ENCODE measurements around the gene CCDC88A.
A peak's percentile ranks its signal among the peaks of the same experiment; 100 is the strongest.

Gene CCDC88A

DNA sequence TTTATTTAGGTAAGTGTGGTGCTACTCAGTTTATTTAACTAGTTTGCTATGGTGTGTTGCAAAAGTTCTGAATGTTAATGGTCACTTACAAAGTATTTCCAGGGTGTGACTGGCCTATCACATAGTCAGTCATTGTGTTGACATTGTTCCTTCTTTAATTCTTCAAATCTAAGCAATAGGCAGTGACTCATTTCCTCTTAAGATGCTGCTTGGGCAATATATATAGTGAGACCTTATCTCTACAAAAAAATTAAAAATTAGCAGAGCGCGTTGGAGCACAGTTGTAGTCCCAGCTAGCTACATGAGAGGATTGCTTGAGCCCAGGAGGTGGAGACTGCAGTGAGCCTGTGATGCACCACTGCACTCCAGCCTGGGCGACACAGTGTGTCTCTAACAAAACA lies 5.8 kb upstream of the CCDC88A start:
- no peak for DNase-seq (ENCODE audit: low read depth in 2 of 3, low spot score in 1 of 3)

DNA sequence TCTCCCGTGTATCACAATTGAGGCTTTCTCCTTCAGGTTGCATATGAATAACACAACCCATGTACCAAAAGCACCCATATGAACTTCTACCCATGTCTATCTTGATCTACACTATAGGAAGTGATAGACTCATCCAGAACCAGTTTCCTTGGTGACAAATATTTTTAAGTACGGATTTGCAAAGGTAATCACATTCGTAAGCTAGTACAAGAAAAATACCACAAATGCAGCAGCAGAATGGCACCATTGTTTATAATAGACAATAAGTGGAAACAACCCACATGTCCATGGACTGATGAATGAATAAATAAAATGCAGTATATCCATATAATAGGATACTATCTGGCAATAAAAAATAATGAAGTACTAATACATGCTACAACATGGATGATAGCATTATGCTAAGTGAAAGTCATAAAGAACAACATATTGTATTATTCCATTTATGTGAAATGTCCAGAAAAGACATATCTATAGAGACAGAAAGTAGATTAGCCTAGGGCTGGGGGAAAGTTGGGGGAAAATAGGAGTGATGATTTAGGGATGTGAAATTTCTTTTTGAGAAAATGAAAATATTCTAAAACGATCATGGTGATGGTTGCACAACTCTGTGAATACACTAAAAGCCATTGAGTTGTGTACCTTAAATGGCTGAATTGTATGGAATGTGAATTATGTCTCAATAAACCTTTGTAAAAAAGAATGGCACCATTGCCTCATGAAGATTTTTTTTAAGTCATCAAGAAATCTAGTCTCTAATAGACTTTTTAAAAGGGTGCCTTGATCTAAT lies 3.4 kb upstream of the CCDC88A start:
- DNase-seq (ENCODE audit: low read depth in 2 of 3, low spot score in 1 of 3), result no peak

DNA sequence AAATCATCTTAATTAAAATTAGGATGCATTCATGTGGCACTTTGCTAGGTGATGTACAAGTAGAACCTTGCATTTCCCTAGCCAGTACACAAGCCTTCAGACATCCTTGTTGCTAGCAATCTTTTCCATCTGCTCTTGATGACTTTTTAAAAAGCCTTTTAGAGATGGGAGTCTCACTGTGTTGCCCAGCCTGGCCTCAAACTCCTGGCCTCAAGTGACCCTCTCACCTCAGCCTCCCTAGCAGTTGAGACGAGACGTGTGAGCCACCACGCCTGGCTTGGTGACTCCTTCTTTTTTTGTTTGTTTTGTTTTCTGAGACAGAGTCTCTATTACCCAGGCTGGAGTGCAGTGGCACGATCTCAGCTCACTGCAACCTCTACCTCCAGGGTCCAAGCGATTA lies 1.7 kb upstream of the CCDC88A start:
- no peak for DNase-seq (ENCODE audit: low read depth in 2 of 3, low spot score in 1 of 3)

DNA sequence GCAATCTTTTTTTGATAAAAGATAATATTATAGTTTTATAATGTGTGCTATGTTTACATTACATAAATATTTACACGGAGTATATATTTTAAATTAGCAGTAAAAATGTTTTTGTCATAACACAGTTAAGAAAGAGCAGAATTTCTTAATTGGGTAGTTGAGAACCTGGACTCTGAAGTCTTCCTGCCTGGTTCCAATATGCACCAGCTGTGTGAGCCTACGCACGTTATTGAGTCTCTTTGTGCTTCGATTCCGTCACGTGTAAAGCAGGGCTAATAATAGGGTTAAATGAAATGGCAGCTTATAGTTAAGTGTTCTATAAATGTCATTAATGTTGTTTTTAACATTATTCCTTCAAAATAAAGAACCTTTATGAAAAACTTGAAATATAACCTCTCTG lies 1.2 kb upstream of the CCDC88A start:
- DNase-seq (ENCODE audit: low read depth in 2 of 3, low spot score in 1 of 3), result no peak

DNA sequence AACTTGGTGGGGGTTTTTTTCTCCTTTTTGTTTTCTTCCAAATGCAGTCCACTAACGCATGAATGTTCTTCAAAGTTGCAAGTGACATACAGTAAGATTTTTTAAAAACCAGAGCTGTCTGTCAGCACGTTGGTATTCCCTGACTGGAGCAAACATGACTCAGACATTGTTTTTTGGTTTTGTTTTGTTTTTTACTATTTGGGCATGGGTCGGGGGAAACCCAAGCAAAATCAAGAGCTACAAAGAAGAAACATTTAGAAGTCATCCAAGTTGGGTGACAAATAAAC lies 726 bp upstream of the CCDC88A start:
- DNase-seq (ENCODE audit: low read depth in 2 of 3, low spot score in 1 of 3), result no peak

DNA sequence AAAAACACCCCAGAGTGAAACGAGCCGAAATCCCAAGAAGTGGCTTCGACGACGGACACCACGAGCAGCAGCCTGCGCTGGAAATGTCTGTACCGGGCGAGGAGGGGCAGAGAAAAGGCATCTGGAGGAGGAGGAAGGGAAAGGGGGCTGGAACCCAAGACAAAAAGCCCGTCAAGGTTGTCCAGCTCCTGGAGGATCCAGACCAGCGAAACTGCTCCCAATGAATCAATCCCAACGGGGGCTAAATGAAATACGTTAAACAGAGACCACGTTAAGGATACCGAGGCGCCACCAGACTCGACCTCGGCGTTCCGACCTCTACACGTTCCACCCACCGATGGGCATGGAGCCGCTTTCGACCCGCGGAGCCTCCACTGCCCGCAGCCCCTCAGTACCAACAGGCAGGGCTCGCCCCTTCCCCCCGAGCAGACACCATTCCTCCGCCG lies 400 bp downstream of the CCDC88A start:
- DNase-seq (ENCODE audit: low read depth in 2 of 3, low spot score in 1 of 3), result peak in 2 of 3 donors; percentile 12 to 14

DNA sequence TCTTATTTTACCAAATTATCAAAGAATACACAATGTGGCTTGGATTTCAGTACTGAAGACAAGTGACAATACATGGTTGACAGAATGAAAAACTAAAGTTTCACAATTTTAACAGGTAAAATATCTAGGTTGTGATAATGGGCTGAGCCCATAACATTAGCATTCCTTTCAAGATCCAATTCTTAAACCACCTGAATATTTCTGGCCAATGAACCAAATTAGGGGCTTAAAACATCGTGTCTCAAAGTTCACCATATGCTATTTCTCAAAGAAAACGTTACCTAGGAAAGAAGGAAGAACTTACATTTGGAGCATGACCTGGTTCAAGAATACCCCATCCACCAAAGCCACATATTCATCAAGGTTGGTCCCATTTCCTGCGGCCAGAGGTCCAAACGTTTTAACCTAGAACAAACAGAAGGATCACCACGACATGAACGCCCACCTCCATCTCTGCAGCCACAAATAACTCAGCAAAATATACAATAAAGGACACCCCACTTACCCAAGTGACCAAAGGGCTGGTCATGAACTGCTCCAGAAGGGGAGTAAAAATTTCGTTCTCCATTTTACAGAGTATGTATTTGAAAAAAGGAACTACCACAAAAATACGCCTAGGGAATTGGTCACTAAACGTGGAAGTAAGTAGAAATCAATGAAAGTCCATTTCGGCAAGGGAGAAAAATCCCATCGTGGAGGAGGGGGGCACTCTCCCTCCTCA lies 984 bp downstream of the CCDC88A start:
- no peak for DNase-seq (ENCODE audit: low read depth in 2 of 3, low spot score in 1 of 3)

DNA sequence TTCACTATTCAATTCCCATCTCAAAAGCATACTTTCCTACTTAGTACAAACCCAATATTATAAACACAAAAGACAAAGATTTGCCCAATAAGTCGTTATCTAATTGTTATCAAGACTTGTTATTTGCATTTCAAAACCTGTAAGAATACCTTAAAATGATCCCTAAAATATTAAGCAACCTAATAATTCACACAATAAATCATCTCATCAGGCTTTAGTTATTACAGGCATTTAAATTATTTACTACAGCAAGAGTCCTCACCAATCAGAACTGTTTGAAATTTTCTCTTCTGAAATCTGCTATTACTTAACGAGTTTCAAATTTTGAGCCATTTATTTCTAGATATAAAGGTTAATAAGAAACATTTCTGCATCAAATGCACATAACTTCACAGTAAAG lies 1.6 kb downstream of the CCDC88A start:
- DNase-seq (ENCODE audit: low read depth in 2 of 3, low spot score in 1 of 3), result no peak

DNA sequence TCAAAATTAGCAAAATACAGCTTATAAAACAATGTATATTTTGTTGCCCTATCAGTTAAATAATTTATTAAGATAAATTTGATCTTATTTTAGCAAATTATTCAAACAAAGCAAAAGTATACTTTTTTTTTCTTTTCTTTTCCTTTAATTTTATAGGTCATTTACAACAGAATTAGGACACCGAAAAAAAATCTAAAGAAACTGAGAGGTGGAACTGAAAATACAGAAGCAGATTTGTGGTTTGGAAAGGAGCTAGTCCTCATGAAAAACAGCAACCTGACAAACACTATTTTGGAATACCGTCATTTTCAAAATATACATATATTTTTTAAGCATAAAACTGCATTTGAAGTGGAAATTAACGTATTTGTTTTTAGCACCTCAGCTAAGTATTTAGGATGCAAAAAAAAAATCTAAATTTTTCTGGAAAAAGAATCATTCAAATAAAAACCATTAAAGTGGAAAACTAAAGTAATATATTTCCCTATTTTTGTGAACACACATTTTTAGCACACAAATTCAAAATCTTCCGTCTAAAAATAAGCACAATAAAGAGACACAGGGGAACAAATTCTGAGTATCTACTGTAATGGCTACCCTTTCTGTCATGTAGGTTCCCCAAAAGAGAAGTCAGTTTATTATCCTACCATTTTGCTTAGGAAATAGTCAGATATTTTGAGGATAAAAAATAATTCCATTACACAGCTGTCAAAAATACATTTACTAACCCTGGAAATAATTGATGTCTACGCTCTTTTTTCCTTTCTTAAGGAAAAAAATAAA lies 2.7 kb downstream of the CCDC88A start:
- DNase-seq (ENCODE audit: low read depth in 2 of 3, low spot score in 1 of 3), result no peak

DNA sequence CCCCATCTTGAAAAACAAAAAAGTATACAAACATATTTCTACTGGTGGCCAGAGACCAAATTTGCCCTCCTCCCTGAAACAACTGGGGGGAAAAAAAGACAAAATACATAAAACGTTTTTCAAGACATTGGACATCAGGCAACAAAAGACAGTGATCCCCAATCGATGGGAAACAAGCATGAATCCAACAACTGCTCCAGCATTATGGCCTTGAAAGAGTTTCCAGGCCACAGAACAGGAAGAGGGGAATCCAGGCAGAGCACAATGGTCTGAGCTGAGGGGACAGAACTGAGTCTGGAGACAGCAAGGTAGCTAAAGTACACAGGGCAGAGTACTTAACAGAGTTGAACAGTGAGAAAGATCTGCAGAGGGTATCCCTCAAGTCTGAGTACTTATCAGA lies 4.4 kb downstream of the CCDC88A start:
- no peak for DNase-seq (ENCODE audit: low read depth in 2 of 3, low spot score in 1 of 3)

DNA sequence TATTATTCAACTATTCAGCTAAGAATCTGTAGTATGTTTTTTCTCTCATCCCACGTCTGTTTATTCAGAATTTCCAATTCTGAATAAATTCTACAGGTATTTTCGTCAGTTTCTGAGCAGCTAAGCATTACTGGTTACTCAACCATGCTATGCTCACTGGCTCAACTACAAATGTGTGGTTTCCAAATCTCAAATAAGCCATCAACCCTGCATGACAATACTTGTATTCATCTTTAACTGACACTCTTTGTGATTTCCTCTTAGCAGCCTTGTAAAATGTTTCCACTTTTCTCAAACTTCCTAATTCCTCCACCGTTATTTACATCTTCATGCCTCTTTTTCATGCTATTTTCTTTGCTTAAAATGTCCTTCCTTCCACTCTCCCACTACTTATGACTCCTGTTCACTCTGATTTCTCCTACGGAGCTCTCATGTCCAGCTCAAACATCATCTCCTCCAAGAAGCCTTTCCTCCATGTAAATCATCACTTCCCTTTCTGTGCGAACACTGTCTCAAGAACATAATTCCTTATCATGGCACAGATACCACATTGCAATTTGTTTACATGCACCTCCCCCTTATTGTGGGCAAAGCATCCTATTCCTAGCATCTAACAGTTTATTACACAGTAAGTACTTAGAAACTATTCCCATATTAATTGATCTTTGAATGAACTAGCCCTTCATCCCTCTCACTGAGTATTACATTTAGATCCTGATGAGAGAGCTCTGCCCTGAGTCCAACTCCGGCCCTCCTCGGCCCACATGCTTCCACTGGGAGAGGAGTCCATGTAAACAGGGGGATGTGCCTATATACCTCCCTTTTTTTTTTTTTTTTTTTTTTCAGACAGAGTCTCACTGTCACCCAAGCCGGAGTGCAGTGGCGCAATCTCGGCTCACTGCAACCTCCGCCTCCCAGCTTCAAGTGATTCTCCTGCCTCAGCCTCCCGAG lies 10.5 kb downstream of the CCDC88A start:
- DNase-seq (ENCODE audit: low read depth in 2 of 3, low spot score in 1 of 3), result no peak

DNA sequence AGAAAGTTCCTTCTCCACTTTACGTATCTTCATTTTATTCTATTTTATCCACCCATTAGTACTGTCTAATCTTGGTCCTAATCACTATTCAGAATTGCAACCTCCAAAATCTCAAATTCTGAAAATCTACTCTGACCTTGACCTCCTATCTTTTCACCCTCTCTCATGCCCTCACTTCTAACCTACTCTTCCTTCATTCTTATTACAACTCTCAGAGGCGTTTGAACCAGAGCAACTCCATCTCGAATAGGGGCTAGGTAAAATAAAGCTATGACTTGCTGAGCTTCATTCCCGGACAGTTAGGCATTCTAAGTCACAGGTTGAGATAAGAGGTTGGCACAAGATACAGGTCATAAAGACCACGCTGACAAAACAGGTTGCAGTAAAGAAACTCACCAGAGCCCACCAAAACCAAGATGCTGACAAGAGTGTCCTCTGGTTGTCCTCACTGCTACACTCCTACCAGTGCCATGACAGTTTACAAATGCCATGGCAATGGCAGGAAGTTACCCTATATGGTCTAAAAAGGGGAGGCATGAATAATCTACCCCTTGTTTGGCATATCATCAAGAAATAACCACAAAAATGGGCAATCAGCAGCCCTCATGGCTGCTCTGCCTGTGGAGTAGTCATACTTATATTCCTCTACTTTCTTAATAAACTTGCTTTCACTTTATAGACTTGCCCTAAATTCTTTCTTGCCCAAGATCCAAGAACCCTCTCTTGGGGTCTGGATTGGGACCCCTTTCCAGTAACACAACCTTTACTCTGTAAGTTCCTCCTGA lies 11.4 kb downstream of the CCDC88A start:
- DNase-seq (ENCODE audit: low read depth in 2 of 3, low spot score in 1 of 3), result no peak

DNA sequence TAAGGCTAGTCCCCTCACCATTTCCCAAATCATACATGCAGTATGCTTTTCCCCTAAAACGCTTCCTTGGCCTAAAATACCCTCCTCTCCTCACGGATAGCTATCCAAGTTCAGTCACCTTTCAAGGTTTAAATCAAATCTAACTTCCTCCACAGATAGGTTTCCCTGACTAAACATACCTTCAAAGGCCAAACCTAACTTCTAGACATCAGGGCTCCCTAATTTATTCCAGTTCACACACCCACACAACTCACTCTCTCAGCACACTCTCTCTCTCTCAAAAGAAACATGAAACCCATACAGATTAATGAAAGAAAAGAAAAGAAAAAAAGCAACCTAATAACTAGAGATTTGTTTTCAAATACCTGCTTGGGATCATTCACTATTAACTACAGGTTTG lies 14.5 kb downstream of the CCDC88A start:
- no peak for DNase-seq (ENCODE audit: low read depth in 2 of 3, low spot score in 1 of 3)

DNA sequence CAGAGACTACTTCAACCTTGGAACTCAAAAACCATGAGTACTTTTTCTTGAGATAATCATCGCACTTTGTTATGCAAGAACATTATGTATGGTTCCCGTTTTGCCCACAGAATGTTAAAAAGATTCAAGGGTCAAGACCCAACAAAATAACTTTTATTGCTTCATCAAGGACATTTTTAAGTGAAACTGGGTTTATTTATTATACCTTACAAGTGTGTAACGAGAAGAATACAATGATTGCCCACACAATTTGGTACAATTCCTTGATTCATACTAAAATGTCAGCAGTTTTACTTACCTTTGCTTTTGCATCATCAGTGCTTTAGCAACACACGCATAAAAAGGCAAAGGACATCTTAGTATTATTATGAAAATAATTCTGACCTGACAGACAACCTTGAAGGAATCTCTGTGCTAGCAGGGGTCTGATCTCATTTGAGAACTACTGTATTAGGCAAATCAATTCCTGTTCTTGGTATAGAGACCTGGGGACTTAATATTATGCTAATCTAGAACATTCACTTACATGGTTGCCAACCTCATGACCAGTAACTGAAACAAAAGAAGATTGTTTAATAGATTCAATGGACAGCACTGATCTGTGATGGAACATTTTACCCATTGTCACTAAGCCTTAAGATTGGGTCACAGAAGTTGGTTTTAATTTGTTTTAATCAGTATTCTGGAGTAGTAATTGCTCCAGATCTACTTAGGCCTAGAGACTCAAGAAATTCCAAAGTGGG lies 16.2 kb downstream of the CCDC88A start:
- DNase-seq (ENCODE audit: low read depth in 2 of 3, low spot score in 1 of 3), result no peak

DNA sequence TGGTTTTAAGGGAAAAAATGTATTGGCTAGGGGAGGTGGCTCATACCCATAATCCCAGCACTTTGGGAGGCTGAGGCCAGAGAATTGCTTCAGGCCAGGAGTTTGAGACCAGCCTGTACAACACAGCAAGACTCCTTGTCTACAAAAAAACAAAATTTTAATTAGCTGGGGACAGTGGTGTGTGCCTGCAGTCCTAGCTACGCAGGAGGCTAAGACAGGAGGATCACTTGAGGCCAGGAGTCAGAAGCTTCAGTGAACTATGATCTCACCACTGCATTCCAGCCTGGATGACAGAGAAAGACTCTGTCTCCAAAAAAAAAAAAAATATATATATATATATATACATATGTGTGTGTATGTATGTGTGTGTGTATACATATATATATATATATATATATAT lies 18.5 kb downstream of the CCDC88A start:
- no peak for DNase-seq (ENCODE audit: low read depth in 2 of 3, low spot score in 1 of 3)

DNA sequence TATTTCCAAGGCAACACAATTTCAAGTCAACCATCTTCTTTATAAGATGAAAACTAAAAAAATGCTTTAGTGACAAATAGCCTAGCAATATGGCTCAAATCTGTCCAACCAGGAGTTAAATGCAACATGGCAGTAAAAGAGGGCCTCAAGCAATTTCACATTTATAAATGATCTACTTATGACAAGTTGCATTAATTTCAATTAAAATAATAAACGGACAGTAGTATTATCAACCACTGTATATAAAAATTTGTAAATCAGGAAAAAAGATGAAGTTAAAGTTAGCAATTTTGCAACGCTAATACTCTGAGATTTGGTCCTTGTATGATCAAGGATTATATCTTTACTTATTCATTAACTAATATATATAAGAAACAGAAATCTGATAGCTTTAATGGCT lies 19.3 kb downstream of the CCDC88A start:
- no peak for DNase-seq (ENCODE audit: low read depth in 2 of 3, low spot score in 1 of 3)

DNA sequence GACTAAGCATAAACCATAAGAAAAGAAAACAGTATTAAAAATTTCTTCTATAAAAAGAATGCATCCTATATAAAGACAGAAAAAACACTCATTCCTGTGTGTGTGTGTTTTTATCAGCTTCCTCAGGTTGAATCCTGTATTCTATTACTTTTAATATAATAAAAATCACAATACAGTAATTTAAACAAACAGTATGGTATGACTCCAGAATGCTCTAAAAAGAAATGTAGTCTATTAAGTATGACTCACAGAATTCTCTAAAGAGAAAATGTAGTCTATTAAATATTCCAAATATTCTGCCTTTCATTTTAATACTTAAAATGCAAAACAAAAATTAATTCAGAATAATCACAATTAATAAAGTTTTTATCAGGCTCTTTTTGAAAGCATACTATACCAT lies 19.8 kb downstream of the CCDC88A start:
- DNase-seq (ENCODE audit: low read depth in 2 of 3, low spot score in 1 of 3), result no peak

DNA sequence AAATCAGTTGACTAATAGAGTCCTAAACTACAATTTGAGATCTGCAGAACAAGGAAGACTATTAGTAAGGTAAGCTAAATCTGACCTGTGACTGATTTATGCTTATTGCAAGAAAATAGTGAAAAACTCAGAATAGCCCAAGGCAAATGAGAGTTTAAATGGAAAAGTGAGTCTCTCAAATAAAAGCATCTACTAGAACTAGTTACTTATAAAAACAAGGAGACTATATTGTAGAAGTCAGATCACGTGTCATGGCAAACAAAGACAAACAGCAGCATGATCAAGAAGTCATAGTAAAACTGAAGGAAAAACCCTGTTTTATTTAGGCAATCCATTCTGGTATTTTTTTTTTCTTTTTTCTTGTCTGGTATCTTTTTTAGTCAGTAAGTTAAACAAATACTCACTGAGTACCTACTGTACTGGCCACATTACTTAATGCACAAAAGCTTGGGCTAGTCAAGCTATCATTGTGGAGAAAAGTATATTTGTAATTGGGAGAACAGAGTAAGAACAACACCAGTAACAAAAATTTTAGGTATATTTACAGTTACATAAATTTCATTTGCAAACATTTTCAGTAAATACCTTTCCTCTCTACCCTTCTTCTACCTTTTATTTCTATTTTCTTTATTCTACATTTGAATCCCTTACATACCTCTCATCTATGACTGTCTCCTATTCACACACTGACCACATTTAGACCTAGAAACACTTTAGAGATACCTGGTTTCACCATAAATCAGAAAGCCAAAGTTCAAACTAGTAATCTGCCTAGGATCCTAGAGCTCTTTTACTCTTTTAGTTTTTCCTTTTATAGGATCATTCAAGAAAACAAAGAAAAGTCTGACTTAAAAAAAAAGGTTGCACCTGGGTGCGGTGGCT lies 23.7 kb downstream of the CCDC88A start:
- DNase-seq (ENCODE audit: low read depth in 2 of 3, low spot score in 1 of 3), result no peak

All from stimulated activated CD4-positive, alpha-beta T cell treated with anti-CD3 and anti-CD28 coated beads, Interleukin-12 subunit alpha, Interleukin-12 subunit beta, amount 100 ng/mL, for 48 hours (primary cell).